Heart right ventricle (tissue), 16 donors: ENCODE results near the gene LAPTM5. TPM values are rescaled to one million over a fixed set of nuclear protein-coding genes. Genes with fewer than 3 reads are reported as not detected.
"Not testable (repeated sequence)": the region's sequence is repeated elsewhere in the genome, so short reads cannot be mapped to it uniquely, and the experiment has no call there.

Experiments used
- ATAC-seq, 8 donors: fragments of 200-7000 bp; cut with Tn5 transposase; one replicate each; pipeline ENCODE4 v1.9.1; 2020; ENCODE audit warnings: mild to moderate bottlenecking in 8 of 8, moderate library complexity in 8 of 8, moderate number of reproducible peaks in 1 of 8
- DNase-seq, 2 donors: peaks; one replicate each; pipeline ENCODE4 v3.0.0-alpha.2; 2020
- H3K27ac ChIP-seq, 10 donors: fragments of 200-600 bp; sonication (generic) in 2 of 10; one replicate each; pipeline versions ENCODE4 v1.5.0 to v1.8.0; 2020 to 2022; ENCODE audit warnings: mild to moderate bottlenecking in 3 of 10
- H3K27me3 ChIP-seq, 7 donors: fragments of 200-600 bp; one replicate each; pipeline ENCODE4 v1.8.0; 2021 to 2022; ENCODE audit warnings: mild to moderate bottlenecking in 2 of 7
- H3K36me3 ChIP-seq, 9 donors: fragments of 200-600 bp; sonication (generic) in 1 of 9; one replicate each; pipeline versions ENCODE4 v1.5.0 to v1.8.0; 2020 to 2022; ENCODE audit warnings: mild to moderate bottlenecking in 2 of 9
- H3K4me1 ChIP-seq, 9 donors: fragments of 200-600 bp; sonication (generic) in 1 of 9; one replicate each; pipeline versions ENCODE4 v1.5.0 to v1.8.0; 2020 to 2022; ENCODE audit warnings: mild to moderate bottlenecking in 4 of 9
- H3K4me3 ChIP-seq, 10 donors: fragments of 200-600 bp; sonication (generic) in 2 of 10; one replicate each; pipeline versions ENCODE4 v1.5.0 to v1.8.0; 2020 to 2022; ENCODE audit warnings: mild to moderate bottlenecking in 7 of 10, moderate library complexity in 2 of 10
- H3K9me3 ChIP-seq, 11 donors: fragments of 200-600 bp in 10 of 11; sonication (generic) in 2 of 11; one replicate each; pipeline versions ENCODE4 v1.5.0 to v1.8.0; 2013 to 2022; ENCODE audit warnings: mild to moderate bottlenecking in 2 of 11, control low read depth in 1 of 11, moderate library complexity in 1 of 11
- CTCF ChIP-seq, 9 donors: fragments of 200-600 bp; sonication (generic) in 2 of 9; IDR thresholded peaks; one replicate each; pipeline versions ENCODE4 v1.5.0 to v1.8.0; 2021 to 2022; ENCODE audit warnings: antibody characterized with exemption in 9 of 9, mild to moderate bottlenecking in 5 of 9, moderate library complexity in 1 of 9
- WGBS, 2 donors: extraction: QIAGEN DNeasy Blood & Tissue Kit; methylation state at CpG; one replicate each; pipeline ENCODE4 v1.1.7; 2013; ENCODE audit warnings: inconsistent platforms in 1 of 2; 5-methylcytosine and 5-hydroxymethylcytosine counted together
- intact Hi-C, 10 donors: fragments of 100-400 bp; cut with DNase I; formaldehyde crosslinking; loops; one replicate each; pipeline versions ENCODE4 v1.11.1 to v1.14.2; 2022
- polyA plus RNA-seq, 2 donors: library from polyadenylated mRNA; stranded (reverse); fragments of 200-250 nt; gene quantifications; one replicate each; pipeline ENCODE4 v1.2.3, GENCODE V29; 2013
- total RNA-seq, 10 donors: library from RNA; stranded (reverse); fragmentation: NEBNext Ultra II Directional in 3 of 10; extraction: Animal tissue kit (Norgen Biotek cat#: 25700) in 3 of 10; gene quantifications; one replicate each; pipeline versions ENCODE4 v1.2.1 to v1.2.4, GENCODE V29; 2021 to 2023
- donor health status: Arrhythmogenic right ventricular cardiomyopathy.
- donor health status: ischemic (EF 13 %, LVEDD 7.1; RV severe dilation, severe dysfunction).
- donor health status: healthy with polysubstance abuse.
- donor health status: DM: no; HTN: yes; CAD: no.
- donor health status: DM: no; HTN: no; CAD: no.
- donor health status: ischemic (EF 25% LVEDD 6.9; RV normal size, moderate dysfunction).
- donor health status: ischemic (EF 25% LVEDD 5.7; RV mildly dilated, moderate dysfunction).
- donor health status: healthy.
- donor health status: DM: yes; HTN: yes; CAD: no.
- donor health status: Ischemic cardiomyopathy.
- donor health status: ischemic (EF 35%, LVEDD 5.7; RV mildly dilated, moderate dysfunction).
- donor health status: nonischemic (EF 11% LVEDD 7.7; RV severe dilation, severe dysfunction).
- donor health status: DM: yes; HTN: yes; CAD: no.
- donor health status: PGD.
- donor health status: ischemic (EF 29% LVEDD 5.4; RV normal size, mild dysfunction).
- donor health status: nonischemic (EF 23%, LVEDD 6.1; RV moderate dilation, normal function).

Gene LAPTM5
- total and polyA plus RNA-seq, 12 donors, result 5.9 to 114 (median 13.9) TPM

DNA sequence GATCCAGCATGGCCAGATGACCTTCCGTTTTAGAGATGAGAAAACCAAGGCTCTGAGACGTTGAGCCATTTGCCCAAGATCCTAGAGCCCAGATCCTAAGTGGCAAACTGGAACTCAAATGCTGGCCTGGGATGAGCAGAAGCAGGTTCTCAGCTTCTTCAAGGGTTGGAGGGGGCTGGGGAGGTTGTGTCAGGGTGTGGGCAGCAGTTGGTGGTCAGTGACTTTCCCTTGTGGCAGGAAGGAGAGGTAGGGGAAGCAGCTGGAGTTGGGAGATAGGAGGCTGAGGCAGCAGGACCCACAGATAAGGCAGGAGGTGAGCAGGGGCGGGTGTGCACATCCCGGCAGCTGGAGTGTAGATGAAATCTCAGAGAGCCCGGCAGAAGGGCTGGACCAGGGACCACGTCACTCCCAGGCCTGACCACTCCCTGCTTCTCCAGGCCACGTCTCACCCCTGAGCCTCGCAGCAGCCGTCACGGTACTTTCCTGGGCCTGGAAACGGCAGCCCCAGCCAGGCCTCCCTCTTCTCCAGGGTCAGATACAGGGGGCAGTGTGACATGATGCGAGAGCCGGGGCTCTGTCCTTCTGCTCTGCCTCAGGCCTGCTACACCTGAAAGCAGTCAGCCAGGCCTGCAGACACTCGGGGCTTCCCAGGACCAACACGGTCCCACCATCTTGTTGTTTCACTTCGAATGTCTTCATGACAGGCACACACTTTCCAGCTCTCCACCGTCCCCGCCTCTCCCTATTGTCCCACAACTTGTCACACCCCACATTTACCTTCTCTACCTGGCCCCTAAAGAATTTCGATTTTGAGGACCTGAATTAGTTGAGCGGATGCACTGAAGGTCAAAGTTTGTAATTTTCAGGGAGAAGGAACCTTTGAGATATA lies 11.5 kb upstream of the LAPTM5 start:
- Histone ChIP-seq H3K4me3 (no peak overlapping the region), H3K27me3 (peaks cover 0 to 5% (median 0%) of the 10 kb centered on the region in 7 donors), H3K27ac (no peak overlapping the region), H3K4me1 (no peaks in the 10 kb centered on the region), H3K9me3 (no peaks in the 10 kb centered on the region), H3K36me3 (no peaks in the 10 kb centered on the region)
- DNase-seq (no peak), ATAC-seq (peak in 6 of 8 donors; percentile 9 to 38 (median 37))
- intact Hi-C loops, result no loop called here
- no peak for TF ChIP-seq CTCF (IDR thresholded peaks at IDR 0.05)
- 73 to 74% methylated on average over 20 of the region's 20 CpGs for WGBS, 2 donors

DNA sequence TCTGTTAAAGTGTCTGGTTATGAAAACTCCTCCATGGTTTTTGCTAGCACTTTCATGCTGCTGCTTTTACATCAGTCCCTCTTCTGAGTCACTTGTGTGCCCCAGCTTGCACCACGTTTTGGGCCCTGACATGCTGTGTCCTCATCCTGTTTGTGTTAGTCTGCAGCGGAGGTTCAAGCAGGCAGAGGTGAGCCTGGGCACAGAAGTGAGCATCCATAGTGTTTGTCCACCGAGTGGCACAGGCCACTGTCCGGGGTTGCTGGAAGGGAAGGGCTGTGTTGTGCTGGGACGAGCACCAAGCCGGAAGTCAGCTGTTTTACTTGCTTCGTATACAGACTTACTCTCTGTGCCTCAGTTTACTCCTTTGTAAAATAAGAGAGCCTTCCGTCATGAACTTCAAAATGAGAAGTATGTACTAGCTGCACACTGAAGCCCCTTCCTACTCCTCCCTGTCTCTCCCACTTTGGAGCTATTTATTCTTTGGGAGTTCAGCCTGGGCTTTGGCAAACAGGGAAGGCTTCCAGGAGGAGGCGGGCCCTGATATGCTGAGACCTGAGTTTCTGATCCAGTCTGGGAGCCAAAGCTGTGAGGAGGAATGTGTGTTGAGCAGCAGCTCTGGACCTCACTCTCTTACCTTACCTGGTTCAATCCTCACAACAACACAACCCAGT lies 10.7 kb upstream of the LAPTM5 start:
- DNase-seq, result no peak
- no peak for TF ChIP-seq CTCF (IDR thresholded peaks at IDR 0.05)
- intact Hi-C loops, result no loop called here

DNA sequence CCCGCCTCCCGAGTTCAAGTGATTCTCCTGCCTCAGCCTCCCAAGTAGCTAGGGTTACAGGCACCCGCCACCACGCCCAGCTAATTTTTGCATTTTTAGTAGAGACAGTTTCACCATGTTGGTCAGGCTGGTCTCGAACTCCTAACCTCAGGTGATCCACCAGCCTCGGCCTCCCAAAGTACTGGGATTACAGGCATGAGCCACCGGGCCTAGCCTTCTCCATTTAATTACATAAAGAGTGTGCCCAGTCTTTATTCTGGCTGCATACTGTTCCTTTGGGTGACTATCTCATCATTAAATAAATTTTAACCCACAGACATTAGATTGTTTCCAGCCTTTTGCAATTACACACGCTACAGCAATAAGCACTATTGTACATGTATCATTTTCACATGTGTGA lies 9.4 kb upstream of the LAPTM5 start:
- H3K4me1 ChIP-seq, H3K4me3 ChIP-seq, H3K27me3 ChIP-seq, intact Hi-C loops, ATAC-seq, DNase-seq, H3K27ac ChIP-seq, H3K36me3 ChIP-seq, H3K9me3 ChIP-seq: not testable (repeated sequence)
- WGBS, 2 donors, result 92 to 95% methylated on average over 8 of the region's 8 CpGs

More for the DNA sequence above, 10.7 kb upstream of the LAPTM5 start:
- H3K4me1 ChIP-seq, result peaks cover 0 to 4% (median 0%) of the 10 kb centered on the region in 9 donors
- H3K27ac ChIP-seq, result no peak overlapping the region
- WGBS, 2 donors, result 81 to 85% methylated on average over 9 of the region's 9 CpGs
- H3K9me3 ChIP-seq, result no peaks in the 10 kb centered on the region
- no peaks in the 10 kb centered on the region for H3K36me3 ChIP-seq
- no peak for ATAC-seq
- no peak overlapping the region for H3K4me3 ChIP-seq
- peaks cover 0 to 5% (median 0%) of the 10 kb centered on the region in 7 donors for H3K27me3 ChIP-seq

DNA sequence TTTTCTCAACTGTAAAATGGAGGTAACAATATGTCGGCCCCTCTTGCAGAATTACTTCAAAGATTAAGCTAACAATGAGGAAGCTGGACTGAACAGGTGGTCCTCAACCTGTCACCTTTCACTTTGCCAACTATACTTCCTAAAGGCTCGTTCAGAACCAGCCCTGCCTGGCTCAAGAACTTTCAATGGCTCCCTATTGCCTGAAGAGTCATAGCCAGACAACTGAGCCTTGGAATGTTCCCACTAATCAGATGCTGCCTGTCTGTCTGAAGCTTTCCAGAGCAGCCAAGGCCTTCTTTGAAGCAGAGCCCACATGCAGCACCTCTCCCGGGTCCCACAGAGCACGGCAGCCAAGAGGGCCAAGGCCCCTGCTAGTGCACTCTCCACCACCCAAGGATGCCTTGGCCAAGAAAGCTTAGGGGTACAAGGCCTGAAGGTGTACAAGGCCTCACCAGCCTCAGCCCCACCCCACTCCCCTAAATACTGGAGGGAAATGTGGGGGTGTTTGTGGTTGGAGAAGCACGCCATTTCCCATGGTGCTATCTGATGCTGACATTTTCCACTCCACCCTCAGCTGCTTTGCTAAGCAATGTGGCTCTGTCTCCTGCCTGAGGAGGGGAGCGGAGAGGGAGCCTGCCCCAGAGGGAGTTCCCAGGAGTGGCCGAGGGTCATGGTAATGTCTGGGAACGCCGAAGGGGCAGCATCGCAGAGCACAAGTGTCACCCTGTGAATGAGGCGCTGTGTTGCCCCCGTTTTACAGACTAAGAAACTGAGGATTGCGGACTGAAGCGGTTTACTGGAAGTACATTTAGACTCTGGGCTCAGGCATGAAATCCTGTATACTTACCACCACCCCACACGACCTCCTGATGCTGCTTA lies 8.2 kb upstream of the LAPTM5 start:
- Histone ChIP-seq H3K4me3 (no peak overlapping the region), H3K4me1 (peaks cover 0 to 17% (median 11%) of the 10 kb centered on the region in 9 donors), H3K9me3 (no peaks in the 10 kb centered on the region), H3K36me3 (no peaks in the 10 kb centered on the region), H3K27ac (no peak overlapping the region), H3K27me3 (peaks cover 0 to 5% (median 0%) of the 10 kb centered on the region in 7 donors)
- ATAC-seq (no peak), DNase-seq (no peak)
- no peak for TF ChIP-seq CTCF (IDR thresholded peaks at IDR 0.05)
- WGBS, 2 donors, result 78 to 80% methylated on average over 15 of the region's 15 CpGs
- intact Hi-C loops, result no loop called here
